Measurements from ENCODE around the gene NRG3.
"Not testable (repeated sequence)": the region's sequence is repeated elsewhere in the genome, so short reads cannot be mapped to it uniquely, and the experiment has no call there.

NRG3 gene

DNA sequence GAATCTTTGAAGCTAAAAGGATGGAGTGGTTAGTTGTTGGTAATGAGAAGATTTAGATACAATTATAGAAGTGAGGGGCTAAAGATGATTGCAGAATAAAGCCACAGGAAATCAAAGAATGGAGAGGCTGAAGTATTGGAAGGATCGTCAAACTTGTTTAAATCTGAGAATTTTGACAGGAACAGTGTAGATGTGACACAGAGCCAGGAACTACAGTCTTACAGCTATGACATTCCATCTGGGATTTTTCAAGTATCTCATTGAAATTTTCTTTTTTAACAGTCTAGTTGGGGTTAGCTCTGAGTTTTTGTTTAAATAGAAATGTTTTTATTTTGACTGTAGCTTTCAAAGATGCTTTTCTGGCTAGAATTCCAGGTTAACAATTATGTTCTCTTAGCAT lies 181.4 kb downstream of the NRG3 start:
- no peak for TF ChIP-seq POLR2AphosphoS5 (IDR thresholded peaks at IDR 0.05; ENCODE audit: low read depth, low read length)
- TF ChIP-seq POLR2A (IDR thresholded peaks at IDR 0.05; ENCODE audit: low read depth, low read length), result no peak
- TF ChIP-seq TAF1 (IDR thresholded peaks at IDR 0.05; ENCODE audit: borderline replicate concordance, low read depth, low read length), result no peak
- no peak for FAIRE-seq
- DNase-seq (ENCODE audit: insufficient read length), result no peak

DNA sequence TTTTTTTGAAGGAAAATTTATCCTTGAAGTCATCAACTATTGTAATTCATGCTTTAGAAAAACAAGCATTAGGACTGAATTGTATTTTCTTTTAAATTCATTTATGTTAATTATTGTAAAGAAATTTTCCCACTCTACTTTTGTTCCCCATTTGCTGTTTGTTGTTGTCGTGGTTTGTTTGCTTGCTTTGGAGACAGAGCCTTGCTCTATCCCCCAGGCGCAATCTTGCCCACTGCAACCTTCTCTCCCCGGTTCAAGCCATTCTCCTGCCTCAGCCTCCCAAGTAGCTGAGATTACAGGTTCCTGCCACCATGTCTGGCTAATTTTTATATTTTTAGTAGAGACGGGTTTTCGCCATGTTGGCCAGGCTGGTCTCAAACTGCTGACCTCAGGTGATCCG lies 192.2 kb downstream of the NRG3 start:
- not testable (repeated sequence) for DNase-seq (ENCODE audit: insufficient read length); FAIRE-seq

DNA sequence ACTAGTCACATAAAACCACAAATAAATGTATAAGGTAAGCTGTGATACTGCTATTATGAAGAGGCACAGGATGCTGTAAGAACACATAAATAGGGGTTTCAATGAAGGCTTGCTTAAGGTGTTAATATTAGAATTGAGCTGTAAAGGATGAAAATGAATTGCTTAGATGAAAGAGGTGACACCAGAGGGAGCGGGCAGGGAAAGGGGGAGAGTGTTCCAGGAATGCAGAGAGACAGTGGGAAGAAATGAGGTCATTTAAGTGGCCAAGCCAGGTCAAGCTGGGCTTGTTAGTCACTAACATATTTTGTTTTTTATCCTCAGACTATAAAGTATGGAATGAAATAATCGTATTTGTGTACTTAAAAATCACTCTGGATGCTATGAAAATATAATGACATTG lies 193.5 kb downstream of the NRG3 start:
- DNase-seq (ENCODE audit: insufficient read length) (no peak), FAIRE-seq (no peak)
- no peak for TF ChIP-seq POLR2A (IDR thresholded peaks at IDR 0.05; ENCODE audit: low read depth, low read length)
- TF ChIP-seq TAF1 (IDR thresholded peaks at IDR 0.05; ENCODE audit: borderline replicate concordance, low read depth, low read length), result no peak
- TF ChIP-seq POLR2AphosphoS5 (IDR thresholded peaks at IDR 0.05; ENCODE audit: low read depth, low read length), result no peak

DNA sequence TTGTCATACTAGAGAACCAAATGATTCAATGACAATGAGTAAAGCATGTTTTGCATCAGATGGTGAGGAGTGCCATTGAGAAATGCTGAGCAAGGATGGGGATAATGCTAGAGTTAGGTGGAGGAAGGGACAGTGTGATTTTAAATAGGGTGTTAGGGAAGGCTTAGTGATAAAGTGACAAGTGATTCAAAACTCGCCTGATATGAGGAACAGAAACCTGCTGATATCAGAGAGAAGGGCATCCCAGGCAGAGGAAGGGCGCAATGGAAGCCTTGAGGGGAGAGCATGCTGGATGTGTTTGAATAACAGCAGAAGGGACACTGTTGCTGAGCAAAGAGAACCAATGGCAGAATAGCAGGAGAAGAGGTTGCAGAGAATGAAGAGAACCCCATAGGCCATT lies 196.2 kb downstream of the NRG3 start:
- TF ChIP-seq TAF1 (IDR thresholded peaks at IDR 0.05; ENCODE audit: borderline replicate concordance, low read depth, low read length), result no peak
- TF ChIP-seq POLR2A (IDR thresholded peaks at IDR 0.05; ENCODE audit: low read depth, low read length), result no peak
- no peak for TF ChIP-seq POLR2AphosphoS5 (IDR thresholded peaks at IDR 0.05; ENCODE audit: low read depth, low read length)
- DNase-seq (ENCODE audit: insufficient read length) (no peak), FAIRE-seq (no peak)

DNA sequence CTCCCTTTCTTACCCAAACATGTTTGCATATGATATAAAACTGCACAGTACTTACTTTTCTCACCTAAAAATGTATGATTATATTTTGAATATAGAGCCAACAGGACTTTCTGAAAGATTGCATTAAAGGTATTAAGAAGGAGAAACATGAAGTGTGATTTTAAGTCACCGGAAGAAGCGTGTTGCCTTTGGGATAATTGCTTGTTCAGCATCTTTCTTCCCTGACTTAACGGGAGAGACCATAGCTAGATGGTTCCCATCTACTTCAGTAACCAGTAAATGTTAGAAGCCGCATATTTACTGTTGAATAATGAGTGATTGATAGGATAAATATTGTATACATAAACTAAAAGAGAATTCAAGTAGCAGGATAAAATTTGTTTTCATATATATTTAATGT lies 197.1 kb downstream of the NRG3 start:
- TF ChIP-seq POLR2AphosphoS5 (IDR thresholded peaks at IDR 0.05; ENCODE audit: low read depth, low read length) (no peak), POLR2A (IDR thresholded peaks at IDR 0.05; ENCODE audit: low read depth, low read length) (no peak), TAF1 (IDR thresholded peaks at IDR 0.05; ENCODE audit: borderline replicate concordance, low read depth, low read length) (no peak)
- DNase-seq (ENCODE audit: insufficient read length) (no peak), FAIRE-seq (no peak)

DNA sequence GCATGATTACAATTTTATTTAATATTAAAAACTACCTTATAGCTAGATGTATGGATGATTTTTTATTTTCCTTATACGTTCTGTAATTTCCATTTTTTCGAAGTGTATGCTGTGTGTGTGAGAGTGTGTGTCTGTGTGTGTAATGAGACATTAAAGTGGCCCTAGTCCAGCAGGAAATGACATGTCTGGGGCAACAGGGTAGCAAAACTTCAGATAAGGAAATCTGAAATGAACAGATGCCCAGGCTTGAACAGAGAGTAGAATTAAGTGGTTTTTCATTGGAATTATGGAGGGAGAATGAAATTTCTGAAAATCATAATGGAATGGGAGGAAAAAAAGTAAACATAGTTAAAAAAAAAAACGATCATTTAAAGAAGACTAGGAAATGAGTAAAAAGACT lies 200.6 kb downstream of the NRG3 start:
- no peak for FAIRE-seq

DNA sequence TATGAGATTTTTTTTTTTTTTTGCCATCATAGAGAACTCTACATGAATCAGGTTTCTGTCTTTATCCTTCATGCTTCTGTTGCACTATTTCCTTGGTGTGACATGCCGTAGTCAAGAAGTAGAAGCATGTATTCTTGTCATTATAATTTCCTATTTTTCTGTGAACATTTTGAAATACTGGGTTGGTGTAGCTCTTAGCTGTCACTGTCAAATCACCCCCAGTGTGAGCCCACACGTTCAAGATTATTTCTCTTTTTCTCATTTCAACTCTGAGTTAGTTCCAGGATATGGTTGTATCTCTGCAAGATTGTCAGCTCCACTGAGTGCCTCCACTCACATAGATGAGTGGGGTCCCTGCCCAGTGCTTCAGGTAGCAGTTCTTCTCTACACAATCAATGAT lies 209.5 kb downstream of the NRG3 start:
- DNase-seq (ENCODE audit: insufficient read length) (no peak), FAIRE-seq (no peak)
- TF ChIP-seq POLR2AphosphoS5 (IDR thresholded peaks at IDR 0.05; ENCODE audit: low read depth, low read length) (no peak), TAF1 (IDR thresholded peaks at IDR 0.05; ENCODE audit: borderline replicate concordance, low read depth, low read length) (no peak), POLR2A (IDR thresholded peaks at IDR 0.05; ENCODE audit: low read depth, low read length) (no peak)

More for the DNA sequence above, 200.6 kb downstream of the NRG3 start:
- TF ChIP-seq TAF1 (IDR thresholded peaks at IDR 0.05; ENCODE audit: borderline replicate concordance, low read depth, low read length) (no peak), POLR2AphosphoS5 (IDR thresholded peaks at IDR 0.05; ENCODE audit: low read depth, low read length) (no peak), POLR2A (IDR thresholded peaks at IDR 0.05; ENCODE audit: low read depth, low read length) (no peak)
- no peak for DNase-seq (ENCODE audit: insufficient read length)

DNA sequence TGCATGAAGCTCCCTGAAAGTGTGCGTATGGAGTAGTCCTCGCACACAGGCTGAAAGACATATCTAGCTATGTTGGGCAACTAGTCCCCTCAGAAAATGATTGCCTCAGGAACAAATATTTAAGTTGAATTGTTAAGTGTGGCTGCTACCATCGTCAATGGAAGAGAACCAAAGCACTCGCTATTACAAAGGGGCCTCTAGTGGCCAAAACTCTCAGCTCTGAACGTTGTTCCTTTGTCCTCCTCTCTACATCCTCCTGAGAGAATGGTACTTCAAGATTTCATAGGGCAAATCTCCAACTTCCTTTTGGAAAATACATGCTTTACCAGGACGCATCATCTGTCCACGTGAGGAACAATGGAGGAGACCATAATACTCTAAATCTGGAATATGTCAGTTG lies 209.9 kb downstream of the NRG3 start:
- no peak for FAIRE-seq
- no peak for TF ChIP-seq TAF1 (IDR thresholded peaks at IDR 0.05; ENCODE audit: borderline replicate concordance, low read depth, low read length)
- TF ChIP-seq POLR2AphosphoS5 (IDR thresholded peaks at IDR 0.05; ENCODE audit: low read depth, low read length), result no peak
- no peak for TF ChIP-seq POLR2A (IDR thresholded peaks at IDR 0.05; ENCODE audit: low read depth, low read length)
- DNase-seq (ENCODE audit: insufficient read length), result no peak

DNA sequence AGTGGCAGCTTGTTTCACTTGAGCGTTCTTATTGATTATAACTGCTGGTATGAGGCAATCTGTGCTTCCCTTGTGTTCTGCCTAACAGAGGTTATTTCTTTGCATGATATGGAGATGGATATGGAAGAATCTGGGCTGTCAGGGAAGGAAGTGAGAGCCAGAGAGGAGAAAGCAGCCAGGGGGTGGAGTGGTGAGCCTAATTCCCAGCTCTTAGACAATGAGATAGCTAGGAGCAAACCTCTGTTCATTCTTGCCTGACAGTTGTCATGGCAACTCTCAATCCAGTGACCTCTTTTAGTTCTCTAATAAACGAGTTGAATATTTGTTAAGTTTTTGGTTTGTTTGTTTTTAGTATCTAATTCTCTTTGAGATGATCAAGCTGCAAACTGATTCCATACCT lies 214.3 kb downstream of the NRG3 start:
- FAIRE-seq (no peak), DNase-seq (ENCODE audit: insufficient read length) (no peak)
- TF ChIP-seq POLR2AphosphoS5 (IDR thresholded peaks at IDR 0.05; ENCODE audit: low read depth, low read length) (no peak), POLR2A (IDR thresholded peaks at IDR 0.05; ENCODE audit: low read depth, low read length) (no peak), TAF1 (IDR thresholded peaks at IDR 0.05; ENCODE audit: borderline replicate concordance, low read depth, low read length) (no peak)

DNA sequence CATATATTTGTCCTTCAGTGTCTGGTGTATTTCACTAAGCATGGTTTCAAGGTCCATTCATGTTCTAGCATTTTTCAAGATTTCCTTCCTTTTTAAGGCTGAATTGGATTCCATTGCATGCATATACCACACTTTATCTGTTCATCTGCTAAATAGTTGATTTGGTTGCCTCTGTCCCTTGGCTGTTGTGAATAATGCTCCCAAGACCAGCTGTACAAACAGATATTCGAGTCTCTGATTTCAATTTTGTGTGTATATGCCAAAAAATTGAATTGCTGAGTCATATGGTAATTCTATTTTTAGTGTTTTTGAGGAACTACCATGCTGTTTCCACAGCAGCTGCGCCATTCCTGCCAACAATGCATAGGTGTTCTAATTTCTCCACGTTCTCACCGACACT lies 216.4 kb downstream of the NRG3 start:
- TF ChIP-seq POLR2A (IDR thresholded peaks at IDR 0.05; ENCODE audit: low read depth, low read length) (no peak), POLR2AphosphoS5 (IDR thresholded peaks at IDR 0.05; ENCODE audit: low read depth, low read length) (no peak), TAF1 (IDR thresholded peaks at IDR 0.05; ENCODE audit: borderline replicate concordance, low read depth, low read length) (no peak)
- FAIRE-seq (no peak), DNase-seq (ENCODE audit: insufficient read length) (no peak)

DNA sequence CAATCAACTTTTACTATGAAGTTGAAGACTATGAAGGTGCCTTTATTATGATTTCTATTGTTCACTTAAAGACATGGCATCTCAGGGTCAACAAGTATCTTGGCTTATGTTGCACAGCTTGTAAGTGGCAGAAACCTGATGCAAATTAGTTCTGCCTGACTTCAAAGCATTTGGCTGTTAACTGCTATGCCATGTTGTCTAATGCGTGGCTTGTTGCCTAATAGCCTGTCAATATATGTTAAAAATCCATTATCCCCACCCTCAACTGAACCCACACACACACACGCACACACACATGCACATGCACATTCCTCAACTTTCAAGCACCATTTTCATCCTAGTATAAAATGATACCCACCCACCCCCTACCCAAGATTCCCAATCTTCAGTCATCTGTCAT lies 217.1 kb downstream of the NRG3 start:
- FAIRE-seq, result no peak
- no peak for DNase-seq (ENCODE audit: insufficient read length)
- TF ChIP-seq TAF1 (IDR thresholded peaks at IDR 0.05; ENCODE audit: borderline replicate concordance, low read depth, low read length) (no peak), POLR2AphosphoS5 (IDR thresholded peaks at IDR 0.05; ENCODE audit: low read depth, low read length) (no peak)

DNA sequence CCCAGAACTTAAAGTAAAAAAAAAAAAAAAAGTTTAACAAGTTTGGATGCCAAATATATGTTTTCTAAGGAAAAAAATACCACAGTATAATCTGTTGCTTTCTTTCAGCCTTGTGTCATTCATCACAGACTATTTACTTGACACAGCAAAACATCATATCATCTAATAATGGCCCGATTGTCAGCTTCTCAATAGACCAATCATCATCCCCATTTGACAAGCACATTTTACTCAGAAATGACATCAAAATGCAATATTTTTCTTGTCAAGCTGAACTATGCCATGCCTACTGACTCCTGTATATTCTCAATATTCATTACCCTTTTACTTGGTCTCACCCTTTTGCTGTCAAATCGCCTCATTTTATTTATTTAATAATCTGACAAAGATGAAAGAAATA lies 249.7 kb downstream of the NRG3 start:
- FAIRE-seq (no peak), DNase-seq (ENCODE audit: insufficient read length) (no peak)
- TF ChIP-seq POLR2A (IDR thresholded peaks at IDR 0.05; ENCODE audit: low read depth, low read length) (no peak), POLR2AphosphoS5 (IDR thresholded peaks at IDR 0.05; ENCODE audit: low read depth, low read length) (no peak), TAF1 (IDR thresholded peaks at IDR 0.05; ENCODE audit: borderline replicate concordance, low read depth, low read length) (no peak)

DNA sequence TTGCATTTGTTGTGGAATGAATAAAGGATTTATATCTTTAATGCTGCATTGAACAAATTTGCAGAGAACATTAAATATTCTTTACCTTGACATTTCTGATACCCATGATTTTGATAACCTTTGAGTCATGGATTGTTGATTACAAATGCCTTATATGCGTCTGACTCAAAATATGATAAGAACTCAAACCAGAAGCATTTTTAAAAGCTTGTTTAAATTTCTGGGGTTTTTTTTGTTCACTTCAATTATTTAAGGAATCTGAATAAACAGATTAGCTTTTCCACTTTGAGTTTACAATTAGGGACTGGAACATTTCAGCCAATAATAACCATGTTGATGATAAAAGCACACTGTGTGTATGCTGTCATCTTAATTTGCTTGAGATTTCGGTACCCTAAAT lies 253.5 kb downstream of the NRG3 start:
- DNase-seq (ENCODE audit: insufficient read length), result no peak
- no peak for TF ChIP-seq TAF1 (IDR thresholded peaks at IDR 0.05; ENCODE audit: borderline replicate concordance, low read depth, low read length)
- no peak for TF ChIP-seq POLR2AphosphoS5 (IDR thresholded peaks at IDR 0.05; ENCODE audit: low read depth, low read length)
- no peak for TF ChIP-seq POLR2A (IDR thresholded peaks at IDR 0.05; ENCODE audit: low read depth, low read length)
- FAIRE-seq, result no peak

Data from GM12892 (cell line).